A549 (cell line): ENCODE results near the gene UBAP1L.

Experiments used
- CHD2 ChIP-seq: fragments of 150-350 bp; IDR thresholded peaks from 2 replicates; pipeline ENCODE4 v1.6.1; 2014; ENCODE audit warnings: low read length; ENCODE audit not compliant: partially characterized antibody
- FOSL2 ChIP-seq, 2 experiments: fragments of 450-650 bp in 1 of 2; fragments of >200 bp in 1 of 2; sonication (Bioruptor Twin) in 1 of 2; formaldehyde crosslinking; IDR thresholded peaks; 2 replicates each; pipeline versions ENCODE4 v1.5.0 to v1.6.1; 2016 to 2020; ENCODE audit warnings: mild to moderate bottlenecking in 1 of 2, moderate library complexity in 1 of 2
- HOXB5 ChIP-seq: fragments of 250-450 bp; sonication (Bioruptor Pico); IDR thresholded peaks from 2 replicates; pipeline ENCODE4 v1.5.0; 2020; ENCODE audit warnings: mild to moderate bottlenecking, moderate library complexity
- MAZ ChIP-seq: fragments of 150-350 bp; IDR thresholded peaks from 2 replicates; pipeline ENCODE4 v1.6.1; 2014; ENCODE audit warnings: antibody characterized with exemption, low read depth, low read length, borderline replicate concordance
- SMC3 ChIP-seq: fragments of >200 bp; sonication (Bioruptor Twin); formaldehyde crosslinking; IDR thresholded peaks from 3 replicates; pipeline ENCODE4 v1.6.1; 2018; ENCODE audit warnings: inconsistent platforms
- SREBF2 ChIP-seq: fragments of 450-650 bp; IDR thresholded peaks from 2 replicates; pipeline ENCODE4 v1.6.1; 2014; ENCODE audit warnings: mild to moderate bottlenecking, moderate library complexity
- TF ChIP-seq, protein P1 (sequence below): IDR thresholded peaks from 2 replicates; pipeline ENCODE4 v1.6.1; 2012
- TF ChIP-seq, protein P2 (sequence below): fragments of >200 bp; sonication (Bioruptor Twin); formaldehyde crosslinking; IDR thresholded peaks from 3 replicates; pipeline ENCODE4 v1.5.1; 2016

DNA sequence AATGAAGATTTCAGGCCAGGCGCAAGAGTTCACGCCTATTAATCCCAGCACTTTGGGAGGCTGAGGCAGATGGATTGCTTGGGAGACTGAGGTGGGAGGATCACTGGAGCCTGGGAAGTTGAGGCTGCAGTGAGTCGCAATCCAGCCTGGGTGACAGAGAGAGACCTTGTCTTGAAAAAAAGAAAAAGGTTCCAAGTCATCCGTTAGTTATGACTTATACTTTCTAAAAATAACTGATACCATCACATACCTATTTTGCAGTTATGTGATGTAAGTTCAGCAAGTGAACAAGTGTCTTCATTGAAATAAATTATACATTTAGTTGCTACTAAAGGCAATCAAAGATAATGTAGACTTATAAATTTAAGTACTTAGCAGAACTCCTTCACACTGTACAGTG, 48.0 kb upstream of the UBAP1L start:
- TF ChIP-seq HOXB5 (CRISPR knock-in tag) (no peak), FOSL2 (IDR thresholded peaks at IDR 0.05) (no peak), FOSL2 (CRISPR knock-in tag; IDR thresholded peaks at IDR 0.05) (no peak), SMC3 (no peak), CHD2 (no peak), SREBF2 (no peak), MAZ (no peak)
- TF ChIP-seq, protein P1, sequence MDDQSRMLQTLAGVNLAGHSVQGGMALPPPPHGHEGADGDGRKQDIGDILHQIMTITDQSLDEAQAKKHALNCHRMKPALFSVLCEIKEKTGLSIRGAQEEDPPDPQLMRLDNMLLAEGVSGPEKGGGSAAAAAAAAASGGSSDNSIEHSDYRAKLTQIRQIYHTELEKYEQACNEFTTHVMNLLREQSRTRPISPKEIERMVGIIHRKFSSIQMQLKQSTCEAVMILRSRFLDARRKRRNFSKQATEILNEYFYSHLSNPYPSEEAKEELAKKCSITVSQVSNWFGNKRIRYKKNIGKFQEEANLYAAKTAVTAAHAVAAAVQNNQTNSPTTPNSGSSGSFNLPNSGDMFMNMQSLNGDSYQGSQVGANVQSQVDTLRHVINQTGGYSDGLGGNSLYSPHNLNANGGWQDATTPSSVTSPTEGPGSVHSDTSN: no peak
- TF ChIP-seq, protein P2, sequence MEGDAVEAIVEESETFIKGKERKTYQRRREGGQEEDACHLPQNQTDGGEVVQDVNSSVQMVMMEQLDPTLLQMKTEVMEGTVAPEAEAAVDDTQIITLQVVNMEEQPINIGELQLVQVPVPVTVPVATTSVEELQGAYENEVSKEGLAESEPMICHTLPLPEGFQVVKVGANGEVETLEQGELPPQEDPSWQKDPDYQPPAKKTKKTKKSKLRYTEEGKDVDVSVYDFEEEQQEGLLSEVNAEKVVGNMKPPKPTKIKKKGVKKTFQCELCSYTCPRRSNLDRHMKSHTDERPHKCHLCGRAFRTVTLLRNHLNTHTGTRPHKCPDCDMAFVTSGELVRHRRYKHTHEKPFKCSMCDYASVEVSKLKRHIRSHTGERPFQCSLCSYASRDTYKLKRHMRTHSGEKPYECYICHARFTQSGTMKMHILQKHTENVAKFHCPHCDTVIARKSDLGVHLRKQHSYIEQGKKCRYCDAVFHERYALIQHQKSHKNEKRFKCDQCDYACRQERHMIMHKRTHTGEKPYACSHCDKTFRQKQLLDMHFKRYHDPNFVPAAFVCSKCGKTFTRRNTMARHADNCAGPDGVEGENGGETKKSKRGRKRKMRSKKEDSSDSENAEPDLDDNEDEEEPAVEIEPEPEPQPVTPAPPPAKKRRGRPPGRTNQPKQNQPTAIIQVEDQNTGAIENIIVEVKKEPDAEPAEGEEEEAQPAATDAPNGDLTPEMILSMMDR: no peak
